Measurements from ENCODE around the gene PAPPA2.

The PAPPA2 gene

GRCh38 chr1:176775378-176775777 is 312.4 kb downstream of the PAPPA2 start:
- Histone ChIP-seq H3K4me3 (replicated peaks; ENCODE audit: low read depth, low read length) (no peak overlapping the region), H3K27me3 (replicated peaks; ENCODE audit: control insufficient read depth, insufficient read depth, low read length) (no peaks in the 10 kb centered on the region), H3K36me3 (ENCODE audit: control insufficient read depth, insufficient read depth, low read length) (no peaks in the 10 kb centered on the region)
- TF ChIP-seq, protein P1, sequence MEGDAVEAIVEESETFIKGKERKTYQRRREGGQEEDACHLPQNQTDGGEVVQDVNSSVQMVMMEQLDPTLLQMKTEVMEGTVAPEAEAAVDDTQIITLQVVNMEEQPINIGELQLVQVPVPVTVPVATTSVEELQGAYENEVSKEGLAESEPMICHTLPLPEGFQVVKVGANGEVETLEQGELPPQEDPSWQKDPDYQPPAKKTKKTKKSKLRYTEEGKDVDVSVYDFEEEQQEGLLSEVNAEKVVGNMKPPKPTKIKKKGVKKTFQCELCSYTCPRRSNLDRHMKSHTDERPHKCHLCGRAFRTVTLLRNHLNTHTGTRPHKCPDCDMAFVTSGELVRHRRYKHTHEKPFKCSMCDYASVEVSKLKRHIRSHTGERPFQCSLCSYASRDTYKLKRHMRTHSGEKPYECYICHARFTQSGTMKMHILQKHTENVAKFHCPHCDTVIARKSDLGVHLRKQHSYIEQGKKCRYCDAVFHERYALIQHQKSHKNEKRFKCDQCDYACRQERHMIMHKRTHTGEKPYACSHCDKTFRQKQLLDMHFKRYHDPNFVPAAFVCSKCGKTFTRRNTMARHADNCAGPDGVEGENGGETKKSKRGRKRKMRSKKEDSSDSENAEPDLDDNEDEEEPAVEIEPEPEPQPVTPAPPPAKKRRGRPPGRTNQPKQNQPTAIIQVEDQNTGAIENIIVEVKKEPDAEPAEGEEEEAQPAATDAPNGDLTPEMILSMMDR (IDR thresholded peaks at IDR 0.05; ENCODE audit: insufficient read depth, low read length, poor library complexity, severe bottlenecking) = no peak
- no peak for DNase-seq (ENCODE audit: extremely low read depth, insufficient read length)

DNA sequence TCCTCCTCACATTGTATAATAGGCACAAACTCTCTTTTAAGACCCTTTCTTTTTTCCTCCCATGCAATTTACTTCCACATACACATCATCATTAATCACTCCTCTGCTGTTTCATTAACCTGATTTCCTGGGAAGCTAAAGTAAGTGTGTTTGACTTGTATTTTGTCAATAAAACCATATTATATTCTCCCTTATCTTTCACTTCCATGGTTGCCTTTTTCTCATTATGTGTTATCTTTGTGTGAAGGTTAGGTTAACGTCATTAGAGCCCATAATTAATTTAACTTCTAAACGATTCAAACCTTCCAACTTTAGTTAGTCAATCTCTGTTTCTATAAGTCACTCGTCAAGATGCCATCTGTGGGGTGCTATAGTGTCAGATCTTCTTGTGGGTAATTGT is 313.0 kb downstream of the PAPPA2 start:
- Histone ChIP-seq H3K36me3 (ENCODE audit: control insufficient read depth, insufficient read depth, low read length) (no peaks in the 10 kb centered on the region), H3K27me3 (replicated peaks; ENCODE audit: control insufficient read depth, insufficient read depth, low read length) (no peaks in the 10 kb centered on the region), H3K4me3 (replicated peaks; ENCODE audit: low read depth, low read length) (no peak overlapping the region)
- no peak for DNase-seq (ENCODE audit: extremely low read depth, insufficient read length)
- TF ChIP-seq, protein P1 (IDR thresholded peaks at IDR 0.05; ENCODE audit: insufficient read depth, low read length, poor library complexity, severe bottlenecking) = no peak

DNA sequence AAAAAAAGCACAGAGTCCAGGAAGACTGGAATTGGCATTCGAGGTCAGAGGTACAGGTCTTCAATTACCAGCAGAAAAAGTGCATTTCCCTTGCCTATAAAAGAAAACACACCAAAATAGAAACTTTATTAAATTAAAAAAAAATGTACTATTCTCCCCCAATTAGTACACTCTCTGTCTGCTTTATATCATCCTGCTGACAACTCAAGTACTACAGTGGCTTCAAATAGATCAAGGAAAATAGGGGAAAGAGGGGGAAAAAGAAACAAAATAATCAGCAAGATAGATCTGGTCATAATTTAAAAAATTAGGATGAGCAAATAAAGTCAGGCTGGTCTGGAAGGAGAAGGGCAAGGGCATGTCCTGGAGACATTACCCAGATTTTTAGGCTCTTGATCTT is 315.1 kb downstream of the PAPPA2 start:
- Histone ChIP-seq H3K4me3 (replicated peaks; ENCODE audit: low read depth, low read length) (no peak overlapping the region), H3K27me3 (replicated peaks; ENCODE audit: control insufficient read depth, insufficient read depth, low read length) (no peaks in the 10 kb centered on the region), H3K36me3 (ENCODE audit: control insufficient read depth, insufficient read depth, low read length) (no peaks in the 10 kb centered on the region)
- TF ChIP-seq, protein P1 (IDR thresholded peaks at IDR 0.05; ENCODE audit: insufficient read depth, low read length, poor library complexity, severe bottlenecking) = no peak
- DNase-seq (ENCODE audit: extremely low read depth, insufficient read length) = no peak

DNA sequence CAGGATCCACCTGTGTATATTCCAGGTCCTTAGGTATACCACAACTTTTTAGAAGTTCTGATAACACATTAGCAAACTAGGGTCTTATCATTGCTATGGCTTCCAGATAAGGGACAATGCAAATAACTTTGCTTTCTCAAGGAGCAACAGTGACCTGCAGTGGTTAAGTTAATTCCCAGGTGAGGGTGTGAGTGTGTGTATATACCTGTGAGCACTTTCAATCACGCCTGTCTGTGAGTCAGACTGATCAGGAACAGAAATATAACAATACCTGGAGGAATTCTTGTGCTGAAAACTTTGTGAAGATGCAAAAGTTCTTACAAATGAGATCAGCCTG is 317.0 kb downstream of the PAPPA2 start:
- Histone ChIP-seq H3K4me3 (replicated peaks; ENCODE audit: low read depth, low read length) (no peak overlapping the region), H3K27me3 (replicated peaks; ENCODE audit: control insufficient read depth, insufficient read depth, low read length) (no peaks in the 10 kb centered on the region), H3K36me3 (ENCODE audit: control insufficient read depth, insufficient read depth, low read length) (no peaks in the 10 kb centered on the region)
- no peak for DNase-seq (ENCODE audit: extremely low read depth, insufficient read length)
- TF ChIP-seq, protein P1 (IDR thresholded peaks at IDR 0.05; ENCODE audit: insufficient read depth, low read length, poor library complexity, severe bottlenecking) = no peak

DNA sequence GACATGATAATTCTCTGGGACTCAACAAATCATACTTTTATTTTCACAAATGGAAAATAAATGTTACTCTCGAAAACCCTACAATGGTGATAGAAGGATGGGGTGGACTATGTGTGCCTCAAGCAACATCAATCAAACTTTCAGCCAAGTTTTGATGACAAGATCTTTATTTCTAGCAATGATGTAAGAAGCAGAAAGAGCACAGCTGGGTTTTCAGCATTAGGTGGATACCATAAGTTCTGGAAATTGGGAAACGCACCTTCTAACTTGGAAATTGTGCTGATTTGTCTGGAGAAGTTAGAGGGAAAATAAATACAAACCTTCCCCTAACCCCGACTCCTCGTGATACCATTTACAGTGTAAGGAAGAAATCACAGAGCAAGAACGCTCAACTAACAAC is 320.3 kb downstream of the PAPPA2 start:
- no peak for DNase-seq (ENCODE audit: extremely low read depth, insufficient read length)
- no peaks in the 10 kb centered on the region for H3K27me3 ChIP-seq (replicated peaks; ENCODE audit: control insufficient read depth, insufficient read depth, low read length)
- no peaks in the 10 kb centered on the region for H3K36me3 ChIP-seq (ENCODE audit: control insufficient read depth, insufficient read depth, low read length)
- TF ChIP-seq, protein P1 (IDR thresholded peaks at IDR 0.05; ENCODE audit: insufficient read depth, low read length, poor library complexity, severe bottlenecking) = no peak
- no peak overlapping the region for H3K4me3 ChIP-seq (replicated peaks; ENCODE audit: low read depth, low read length)

- Histone ChIP-seq H3K36me3 (ENCODE audit: control insufficient read depth, insufficient read depth, low read length) (no peaks in the 10 kb centered on the region), H3K27me3 (replicated peaks; ENCODE audit: control insufficient read depth, insufficient read depth, low read length) (no peaks in the 10 kb centered on the region), H3K4me3 (replicated peaks; ENCODE audit: low read depth, low read length) (no peak overlapping the region)
- TF ChIP-seq, protein P1 (IDR thresholded peaks at IDR 0.05; ENCODE audit: insufficient read depth, low read length, poor library complexity, severe bottlenecking) = no peak
- no peak for DNase-seq (ENCODE audit: extremely low read depth, insufficient read length)
These were observed 322.1 kb downstream of the PAPPA2 start for GRCh38 chr1:176785056-176785455.

All from GM06990 (cell line).